MM.1S (cell line): Measurements from ENCODE around the gene TP53I13.

ENCODE experiments used
- DNase-seq: peaks from one replicate; pipeline ENCODE4 v3.0.0-alpha.2; 2015
- H2AFZ ChIP-seq: fragments of 300-600 bp; sonication (generic); 2 replicates; pipeline ENCODE4 v1.6.0; 2016; ENCODE audit warnings: antibody characterized with exemption, low read length
- H3F3A ChIP-seq: fragments of 300-600 bp; sonication (generic); 2 replicates; pipeline ENCODE4 v1.6.1; 2016; ENCODE audit warnings: mild to moderate bottlenecking, antibody characterized with exemption, low read length, moderate library complexity, mixed read lengths; ENCODE audit not compliant: insufficient read depth
- H3K27ac ChIP-seq: fragments of 300-600 bp; sonication (generic); 2 replicates; pipeline ENCODE4 v1.5.1; 2016; ENCODE audit warnings: mild to moderate bottlenecking, low read length
- H3K27me3 ChIP-seq: fragments of 300-600 bp; sonication (generic); replicated peaks from 2 replicates; pipeline ENCODE4 v1.6.0; 2016; ENCODE audit warnings: low read length; ENCODE audit not compliant: insufficient read depth
- H3K36me3 ChIP-seq: fragments of 300-600 bp; sonication (generic); replicated peaks from 2 replicates; pipeline ENCODE4 v1.6.1; 2016; ENCODE audit warnings: mild to moderate bottlenecking, low read length, mixed read lengths; ENCODE audit not compliant: insufficient read depth
- H3K4me1 ChIP-seq: fragments of 300-600 bp; sonication (generic); 2 replicates; pipeline ENCODE4 v1.6.1; 2016; ENCODE audit warnings: low read length, mixed read lengths
- H3K4me2 ChIP-seq: fragments of 300-600 bp; sonication (generic); 2 replicates; pipeline ENCODE4 v1.6.0; 2016; ENCODE audit warnings: low read depth, low read length
- H3K4me3 ChIP-seq: fragments of 300-600 bp; sonication (generic); 2 replicates; pipeline ENCODE4 v1.5.1; 2016; ENCODE audit warnings: low read length, mixed read lengths
- H3K79me2 ChIP-seq: fragments of 300-600 bp; sonication (generic); 2 replicates; pipeline ENCODE4 v1.6.1; 2016; ENCODE audit warnings: mixed run types, low read length, mixed read lengths
- H3K9ac ChIP-seq: fragments of 300-600 bp; sonication (generic); 2 replicates; pipeline ENCODE4 v1.6.1; 2016; ENCODE audit warnings: low read length, mixed read lengths
- H3K9me2 ChIP-seq: fragments of 300-600 bp; sonication (generic); replicated peaks from 2 replicates; pipeline ENCODE4 v1.6.1; 2016; ENCODE audit warnings: mild to moderate bottlenecking, low read length, mixed read lengths; ENCODE audit not compliant: insufficient read depth
- H3K9me3 ChIP-seq: fragments of 300-600 bp; sonication (generic); replicated peaks from 2 replicates; pipeline ENCODE4 v1.6.1; 2016; ENCODE audit warnings: mild to moderate bottlenecking, low read length, mixed read lengths; ENCODE audit not compliant: insufficient read depth
- H4K20me1 ChIP-seq: fragments of 300-600 bp; sonication (generic); 2 replicates; pipeline ENCODE4 v1.6.1; 2016; ENCODE audit warnings: mild to moderate bottlenecking, low read length, moderate library complexity, mixed read lengths; ENCODE audit not compliant: insufficient read depth
- EZH2 ChIP-seq: fragments of 300-600 bp; sonication (generic); optimal IDR thresholded peaks from 2 replicates; pipeline ENCODE3; 2017; ENCODE audit warnings: low read depth, mild to moderate bottlenecking, antibody characterized with exemption, low read length, mixed read lengths
- EZH2phosphoT487 ChIP-seq: fragments of 300-600 bp; sonication (generic); IDR thresholded peaks from 2 replicates; pipeline ENCODE4 v1.6.1; 2018; ENCODE audit warnings: antibody characterized with exemption, low read length
- TF ChIP-seq, protein P1 (sequence below): fragments of 300-600 bp; sonication (generic); IDR thresholded peaks from 2 replicates; pipeline ENCODE4 v1.5.1; 2016; ENCODE audit warnings: antibody characterized with exemption, low read length, mixed read lengths

TP53I13 gene

DNA sequence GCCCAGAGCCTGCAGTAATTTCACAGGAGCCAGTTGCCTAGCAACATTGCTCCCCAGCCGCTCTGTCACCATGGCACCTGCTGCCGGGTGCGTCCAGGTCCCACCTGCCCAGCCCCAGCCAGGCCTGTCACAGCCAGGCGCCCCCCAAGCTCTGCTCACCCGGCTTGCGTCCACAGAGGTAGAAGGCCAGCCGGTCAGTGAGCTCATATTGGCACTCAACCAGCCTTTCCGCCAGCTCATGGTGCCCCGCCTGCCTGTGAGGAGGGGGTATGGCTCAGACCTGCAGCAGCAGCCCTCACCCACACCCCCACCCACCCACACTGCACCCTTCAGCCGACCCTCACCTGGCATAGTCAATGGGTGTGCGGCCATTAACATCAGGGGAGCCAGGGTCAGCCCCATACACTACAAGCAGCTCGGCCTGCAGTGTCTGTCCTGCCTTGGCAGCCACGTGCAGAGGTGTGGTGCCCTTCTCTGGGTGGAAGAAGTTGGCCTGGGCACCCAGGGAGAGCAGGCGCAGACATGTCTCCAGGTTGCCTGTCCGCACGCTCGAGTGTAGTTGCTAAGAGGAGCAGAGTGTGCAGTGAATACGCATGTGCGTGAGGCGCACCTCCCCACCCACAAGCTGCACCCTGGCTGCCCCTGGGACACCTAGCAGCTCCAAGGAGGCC is 13.2 kb downstream of the TP53I13 start:
- no peaks in the 10 kb centered on the region for H3K36me3 ChIP-seq
- no peak overlapping the region for H3K27ac ChIP-seq
- DNase-seq, result no peak
- H3K4me2 ChIP-seq, result no peak overlapping the region
- H3K9me2 ChIP-seq, result no peaks in the 10 kb centered on the region
- H3K79me2 ChIP-seq, result peaks cover 35% of the 10 kb centered on the region
- H3K4me3 ChIP-seq, result no peak overlapping the region
- peaks cover 8% of the 10 kb centered on the region; the same call in 1 of the 2 replicates for H3K4me1 ChIP-seq
- no peaks in the 10 kb centered on the region for H3K9me3 ChIP-seq
- H3K27me3 ChIP-seq, result no peaks in the 10 kb centered on the region
- no peak overlapping the region for H3K9ac ChIP-seq
- TF ChIP-seq EZH2 (no peak), EZH2phosphoT487 (no peak)
- TF ChIP-seq, protein P1, sequence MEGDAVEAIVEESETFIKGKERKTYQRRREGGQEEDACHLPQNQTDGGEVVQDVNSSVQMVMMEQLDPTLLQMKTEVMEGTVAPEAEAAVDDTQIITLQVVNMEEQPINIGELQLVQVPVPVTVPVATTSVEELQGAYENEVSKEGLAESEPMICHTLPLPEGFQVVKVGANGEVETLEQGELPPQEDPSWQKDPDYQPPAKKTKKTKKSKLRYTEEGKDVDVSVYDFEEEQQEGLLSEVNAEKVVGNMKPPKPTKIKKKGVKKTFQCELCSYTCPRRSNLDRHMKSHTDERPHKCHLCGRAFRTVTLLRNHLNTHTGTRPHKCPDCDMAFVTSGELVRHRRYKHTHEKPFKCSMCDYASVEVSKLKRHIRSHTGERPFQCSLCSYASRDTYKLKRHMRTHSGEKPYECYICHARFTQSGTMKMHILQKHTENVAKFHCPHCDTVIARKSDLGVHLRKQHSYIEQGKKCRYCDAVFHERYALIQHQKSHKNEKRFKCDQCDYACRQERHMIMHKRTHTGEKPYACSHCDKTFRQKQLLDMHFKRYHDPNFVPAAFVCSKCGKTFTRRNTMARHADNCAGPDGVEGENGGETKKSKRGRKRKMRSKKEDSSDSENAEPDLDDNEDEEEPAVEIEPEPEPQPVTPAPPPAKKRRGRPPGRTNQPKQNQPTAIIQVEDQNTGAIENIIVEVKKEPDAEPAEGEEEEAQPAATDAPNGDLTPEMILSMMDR, result no peak
- no peaks in the 10 kb centered on the region for H3F3A ChIP-seq
- no peak overlapping the region for H2AFZ ChIP-seq
- H4K20me1 ChIP-seq, result no peaks in the 10 kb centered on the region

DNA sequence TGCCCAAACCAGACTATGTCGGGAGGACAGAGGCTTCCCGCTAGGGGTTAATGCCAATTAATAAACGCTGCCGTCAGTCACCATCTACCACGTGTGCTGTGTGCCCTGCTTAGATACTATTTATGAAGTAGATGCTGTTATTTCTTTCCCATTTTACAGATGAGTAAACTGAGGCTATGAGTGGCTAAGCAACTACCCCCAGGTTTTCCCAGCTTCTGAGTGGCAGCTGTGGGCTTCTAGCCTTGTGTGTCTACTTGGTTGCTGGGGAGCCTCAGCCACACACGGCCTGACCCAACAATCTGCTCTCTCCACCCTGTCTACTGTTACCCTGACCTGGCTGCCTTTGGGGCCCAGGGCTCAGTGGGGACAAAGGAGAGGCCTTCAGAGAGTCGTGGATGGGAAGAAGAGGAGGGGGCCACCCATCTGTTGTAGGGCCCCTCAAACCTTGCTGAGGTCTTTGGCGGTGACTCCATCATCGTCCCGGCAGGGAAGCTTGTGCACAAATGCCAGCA is 13.8 kb downstream of the TP53I13 start:
- TF ChIP-seq EZH2, result no peak
- Histone ChIP-seq H3K9me3 (no peaks in the 10 kb centered on the region), H3K79me2 (peaks cover 41% of the 10 kb centered on the region), H3K27ac (no peak overlapping the region), H3K27me3 (no peaks in the 10 kb centered on the region), H3F3A (no peaks in the 10 kb centered on the region), H3K36me3 (no peaks in the 10 kb centered on the region), H2AFZ (no peak overlapping the region), H3K4me2 (no peak overlapping the region), H3K4me3 (no peak overlapping the region), H3K9me2 (no peaks in the 10 kb centered on the region), H3K4me1 (peaks cover 8% of the 10 kb centered on the region; the same call in 1 of the 2 replicates), H4K20me1 (no peaks in the 10 kb centered on the region), H3K9ac (no peak overlapping the region)
- DNase-seq, result no peak

DNA sequence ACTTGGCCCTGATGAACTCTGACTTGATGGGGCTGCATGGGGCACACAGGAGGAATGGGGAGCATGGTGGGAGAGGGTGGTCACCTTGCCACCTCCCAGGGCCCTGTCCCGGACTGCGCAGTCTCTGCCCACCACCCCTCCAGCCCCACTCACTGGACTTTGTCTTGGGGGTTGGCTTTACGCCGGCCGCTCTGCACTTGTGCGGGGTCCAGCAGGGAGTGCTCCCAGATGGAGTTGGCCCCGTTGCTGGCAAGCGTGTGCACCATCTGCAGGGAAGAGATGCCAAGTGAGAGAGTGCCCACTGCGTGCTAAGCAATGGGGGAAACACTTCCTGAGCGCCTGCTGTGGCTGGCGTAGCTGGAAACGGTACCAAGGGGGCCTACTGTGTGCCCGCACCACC is 14.3 kb downstream of the TP53I13 start:
- Histone ChIP-seq H4K20me1 (no peaks in the 10 kb centered on the region), H3K9me2 (no peaks in the 10 kb centered on the region), H3F3A (no peaks in the 10 kb centered on the region), H3K36me3 (no peaks in the 10 kb centered on the region), H3K4me3 (no peak overlapping the region), H3K27ac (no peak overlapping the region), H3K4me2 (no peak overlapping the region), H3K79me2 (peaks cover 45% of the 10 kb centered on the region), H3K4me1 (peaks cover 11% of the 10 kb centered on the region; the same call in 1 of the 2 replicates), H3K27me3 (no peaks in the 10 kb centered on the region), H2AFZ (no peak overlapping the region), H3K9me3 (no peaks in the 10 kb centered on the region), H3K9ac (no peak overlapping the region)
- TF ChIP-seq EZH2 (no peak), EZH2phosphoT487 (no peak)
- TF ChIP-seq, protein P1, result no peak
- no peak for DNase-seq
